ENCODE measurements around the gene RAB28. TPM values are rescaled to one million over a fixed set of nuclear protein-coding genes. Genes with fewer than 3 reads are reported as not detected.

The RAB28 gene
- total RNA-seq, 2 experiments from 2014 or later, result 15.6 to 16.7 TPM

DNA sequence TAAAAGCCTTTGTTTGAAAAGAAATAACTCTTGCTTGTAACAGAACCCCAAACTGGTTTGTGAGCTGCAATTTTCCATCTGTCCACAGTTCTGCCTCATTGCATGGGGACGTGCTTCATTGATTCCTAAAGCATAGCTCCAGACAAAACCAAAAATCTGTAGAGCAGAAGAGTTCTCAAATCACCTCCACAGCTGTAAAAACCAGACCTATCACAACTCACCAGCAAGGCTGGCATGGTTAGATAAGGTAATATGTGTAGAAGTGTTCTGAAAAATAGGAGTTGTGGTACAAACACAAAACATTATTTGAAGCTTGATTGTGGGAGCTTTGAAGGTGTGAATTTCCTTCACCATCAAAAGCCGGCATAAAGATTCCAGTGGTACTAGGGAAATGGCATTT lies 12.5 kb upstream of the RAB28 start:
- CTCF ChIA-PET, result interaction anchor here (0.8 to 1.9 kb wide), 2 partner anchors 46 to 801 kb away, joined by 4 read pairs; no protein-coding TSS in a partner anchor
- H3K36me3 Mint-ChIP-seq (ENCODE audit: low read depth), result no peaks in the 10 kb centered on the region

DNA sequence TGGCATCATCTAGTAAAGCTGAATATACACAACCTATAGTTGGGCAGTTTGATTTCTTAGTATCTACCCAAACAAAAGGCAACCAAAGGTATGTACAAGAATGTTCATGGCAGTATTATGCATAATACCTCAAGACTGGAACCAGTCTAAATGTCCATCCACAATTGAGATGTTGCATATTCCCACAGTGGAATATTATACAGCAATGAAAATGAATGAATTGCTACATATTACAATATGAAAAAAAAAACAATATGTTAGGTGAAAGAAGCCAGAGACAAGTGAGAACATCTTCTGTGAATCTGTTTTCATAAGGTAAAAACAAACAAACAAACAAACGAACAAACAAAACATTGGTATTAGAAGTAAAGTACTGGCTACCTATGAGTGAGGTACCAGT lies 11.6 kb upstream of the RAB28 start:
- no peak for DNase-seq
- intact Hi-C loops (cut with micrococcal nuclease), result no loop called here
- CTCF ChIA-PET, result interaction anchor here (0.8 to 1.9 kb wide), 2 partner anchors 47 to 800 kb away, joined by 4 read pairs; no protein-coding TSS in a partner anchor
- Mint-ChIP-seq H3K4me3 (no peak overlapping the region), H3K4me1 (ENCODE audit: low read depth) (no peaks in the 10 kb centered on the region), H3K27me3 (ENCODE audit: low read depth) (peaks cover 19% of the 10 kb centered on the region), H3K9me3 (peaks cover 2% of the 10 kb centered on the region), H3K36me3 (ENCODE audit: low read depth) (no peaks in the 10 kb centered on the region), H3K27ac (no peak overlapping the region)

More for the DNA sequence above, 12.5 kb upstream of the RAB28 start:
- intact Hi-C loops (cut with micrococcal nuclease), result no loop called here
- no peak for DNase-seq
- Mint-ChIP-seq H3K4me3 (no peak overlapping the region), H3K9me3 (peaks cover 2% of the 10 kb centered on the region), H3K27ac (no peak overlapping the region), H3K4me1 (ENCODE audit: low read depth) (no peaks in the 10 kb centered on the region), H3K27me3 (ENCODE audit: low read depth) (peaks cover 20% of the 10 kb centered on the region)

DNA sequence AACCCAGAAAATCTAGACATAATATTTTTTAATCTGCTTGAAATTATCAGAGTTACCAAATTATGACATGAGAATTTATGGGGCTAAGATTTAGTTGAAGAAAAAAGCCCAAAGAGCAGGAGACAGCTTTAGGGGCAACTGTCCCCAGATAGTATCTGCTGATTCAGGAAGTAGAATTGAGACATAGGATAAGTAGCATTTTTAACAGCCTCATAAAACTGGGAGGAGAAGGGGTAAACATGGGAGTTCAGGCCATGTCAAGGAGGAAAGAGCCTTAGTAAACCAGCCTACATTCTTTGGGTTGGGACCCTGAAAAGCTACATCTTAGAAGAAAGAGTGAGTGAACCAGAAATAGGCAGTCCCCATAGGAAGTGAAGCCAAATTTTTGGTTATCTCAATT lies 9.7 kb upstream of the RAB28 start:
- H3K27ac Mint-ChIP-seq, result no peak overlapping the region
- H3K36me3 Mint-ChIP-seq (ENCODE audit: low read depth), result no peaks in the 10 kb centered on the region
- intact Hi-C loops (cut with micrococcal nuclease), result no loop called here
- H3K27me3 Mint-ChIP-seq (ENCODE audit: low read depth), result peaks cover 17% of the 10 kb centered on the region
- peaks cover 2% of the 10 kb centered on the region for H3K9me3 Mint-ChIP-seq
- H3K4me3 Mint-ChIP-seq, result no peak overlapping the region
- DNase-seq, result no peak
- H3K4me1 Mint-ChIP-seq (ENCODE audit: low read depth), result no peaks in the 10 kb centered on the region
- CTCF ChIA-PET, result no interaction called here

GRCh38 chr4:13492747-13493146 lies 8.6 kb upstream of the RAB28 start:
- Mint-ChIP-seq H3K27me3 (ENCODE audit: low read depth) (peaks cover 15% of the 10 kb centered on the region), H3K9me3 (peaks cover 2% of the 10 kb centered on the region), H3K4me3 (no peak overlapping the region), H3K27ac (no peak overlapping the region), H3K4me1 (ENCODE audit: low read depth) (no peaks in the 10 kb centered on the region), H3K36me3 (ENCODE audit: low read depth) (no peaks in the 10 kb centered on the region)
- intact Hi-C loops (cut with micrococcal nuclease), result no loop called here
- DNase-seq, result no peak
- CTCF ChIA-PET, result interaction anchor here (0.7 kb wide), 1 partner anchor 626 kb away, joined by 3 read pairs; no protein-coding TSS in a partner anchor

GRCh38 chr4:13484749-13485221 lies 645 bp upstream of the RAB28 start:
- H3K4me1 Mint-ChIP-seq (ENCODE audit: low read depth), result peaks cover 25% of the 10 kb centered on the region
- H3K9me3 Mint-ChIP-seq, result no peaks in the 10 kb centered on the region
- CTCF ChIA-PET, result interaction anchor here (1.3 kb wide), 1 partner anchor 20 kb away, joined by 3 read pairs; no protein-coding TSS in a partner anchor

DNA sequence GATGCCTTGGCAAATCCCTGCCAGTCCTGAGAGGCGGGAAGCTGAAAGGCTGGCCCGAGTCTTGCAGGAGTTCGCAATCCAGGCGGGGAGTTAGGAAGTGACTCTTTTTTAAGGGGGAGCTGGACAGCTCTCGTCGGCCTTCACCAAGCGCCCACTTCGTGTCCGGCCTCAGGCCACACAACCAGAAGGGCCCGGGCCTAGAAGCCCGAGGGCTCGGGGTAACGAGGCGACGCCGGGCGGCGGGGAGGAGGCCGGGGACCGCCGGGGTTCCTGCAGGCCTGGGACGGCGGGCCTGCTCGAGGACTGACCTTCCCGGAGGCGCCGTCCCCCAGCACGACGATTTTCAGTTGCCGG lies 395 bp downstream of the RAB28 start:
- peak overlapping the region; percentile 63 for H3K27ac Mint-ChIP-seq
- peak overlapping the region; percentile 89 for H3K4me3 Mint-ChIP-seq
- CTCF ChIA-PET, result interaction anchor here (0.9 to 1.2 kb wide), 2 partner anchors 65 to 172 kb away, joined by 3 to 4 read pairs; no protein-coding TSS in a partner anchor
- no peaks in the 10 kb centered on the region for H3K9me3 Mint-ChIP-seq
- intact Hi-C loops (cut with micrococcal nuclease), result loop anchor here (1.0 to 2.0 kb wide), 5 partner anchors 19 to 1519 kb away; partner anchors contain the start of genes BOD1L1 and CPEB2
- peak; percentile 33 for DNase-seq
- peaks cover under 1% of the 10 kb centered on the region for H3K36me3 Mint-ChIP-seq (ENCODE audit: low read depth)
- H3K27me3 Mint-ChIP-seq (ENCODE audit: low read depth), result no peaks in the 10 kb centered on the region
- peaks cover 25% of the 10 kb centered on the region for H3K4me1 Mint-ChIP-seq (ENCODE audit: low read depth)

More at GRCh38 chr4:13484749-13485221, 645 bp upstream of the RAB28 start:
- Mint-ChIP-seq H3K36me3 (ENCODE audit: low read depth) (no peaks in the 10 kb centered on the region), H3K4me3 (peak overlapping the region; percentile 89), H3K27ac (peak overlapping the region; percentile 98), H3K27me3 (ENCODE audit: low read depth) (peaks cover 3% of the 10 kb centered on the region)
- intact Hi-C loops (cut with micrococcal nuclease), result loop anchor here (1.0 to 2.0 kb wide), 5 partner anchors 20 to 1518 kb away; partner anchors contain the start of genes BOD1L1 and CPEB2
- DNase-seq, result no peak

GRCh38 chr4:13483136-13483767 lies 888 bp downstream of the RAB28 start:
- peak; percentile 6 for DNase-seq
- peak overlapping the region; percentile 63 for H3K27ac Mint-ChIP-seq
- CTCF ChIA-PET, result interaction anchor here (0.5 to 1.2 kb wide), 2 partner anchors 172 to 754 kb away, joined by 3 to 4 read pairs; no protein-coding TSS in a partner anchor
- peak overlapping the region; percentile 89 for H3K4me3 Mint-ChIP-seq
- intact Hi-C loops (cut with micrococcal nuclease), result no loop called here
- H3K27me3 Mint-ChIP-seq (ENCODE audit: low read depth), result no peaks in the 10 kb centered on the region
- H3K36me3 Mint-ChIP-seq (ENCODE audit: low read depth), result peaks cover 2% of the 10 kb centered on the region
- no peaks in the 10 kb centered on the region for H3K9me3 Mint-ChIP-seq
- peaks cover 25% of the 10 kb centered on the region for H3K4me1 Mint-ChIP-seq (ENCODE audit: low read depth)

DNA sequence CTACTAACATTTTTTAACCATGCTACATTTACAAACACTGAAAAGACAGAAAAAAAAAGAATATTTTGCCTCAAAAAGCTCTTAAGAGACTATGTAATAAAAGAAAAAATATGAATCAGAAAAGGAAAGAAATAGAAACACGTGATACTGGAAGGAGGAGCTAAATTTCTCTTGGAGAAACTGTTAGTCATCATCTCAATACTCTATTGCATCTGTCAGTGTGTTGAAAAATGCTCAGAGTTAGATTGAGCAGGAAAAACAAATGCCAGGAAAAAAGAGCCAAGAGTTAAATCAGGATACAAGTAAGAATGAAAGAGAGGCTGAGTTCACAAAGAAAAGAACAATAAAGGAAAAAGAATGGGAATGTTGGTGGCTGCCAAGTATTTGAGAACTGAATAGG lies 2.6 kb downstream of the RAB28 start:
- Mint-ChIP-seq H3K27me3 (ENCODE audit: low read depth) (no peaks in the 10 kb centered on the region), H3K27ac (peak overlapping the region; percentile 60), H3K4me3 (no peak overlapping the region), H3K9me3 (no peaks in the 10 kb centered on the region), H3K4me1 (ENCODE audit: low read depth) (peaks cover 27% of the 10 kb centered on the region), H3K36me3 (ENCODE audit: low read depth) (peaks cover 2% of the 10 kb centered on the region)
- CTCF ChIA-PET, result interaction anchor here (0.6 to 0.9 kb wide), 2 partner anchors 20 to 331 kb away, joined by 3 to 4 read pairs; no protein-coding TSS in a partner anchor
- intact Hi-C loops (cut with micrococcal nuclease), result no loop called here
- DNase-seq, result no peak

DNA sequence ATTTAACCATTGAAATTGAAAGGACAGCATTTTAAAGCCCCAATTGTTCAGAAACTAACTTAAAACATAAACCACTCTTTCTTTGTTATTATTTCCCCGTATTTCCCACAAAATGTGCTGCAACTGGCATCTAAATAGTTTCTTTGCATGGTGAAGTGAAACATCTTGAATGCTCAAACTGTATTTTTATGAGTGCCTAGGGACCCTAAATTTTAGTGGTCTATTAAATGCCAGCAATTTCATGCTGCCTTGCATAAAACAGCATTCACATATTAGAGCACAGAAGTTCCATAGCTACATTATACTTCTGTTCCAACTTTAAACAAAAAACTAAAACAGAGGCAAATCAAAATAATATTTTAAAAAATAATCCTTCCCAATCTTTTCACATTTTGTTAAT lies 5.4 kb downstream of the RAB28 start:
- no peak for DNase-seq
- peaks cover 36% of the 10 kb centered on the region for H3K4me1 Mint-ChIP-seq (ENCODE audit: low read depth)
- intact Hi-C loops (cut with micrococcal nuclease), result no loop called here
- peaks cover 3% of the 10 kb centered on the region for H3K36me3 Mint-ChIP-seq (ENCODE audit: low read depth)
- no peak overlapping the region for H3K4me3 Mint-ChIP-seq
- no peak overlapping the region for H3K27ac Mint-ChIP-seq
- H3K9me3 Mint-ChIP-seq, result no peaks in the 10 kb centered on the region
- CTCF ChIA-PET, result no interaction called here
- H3K27me3 Mint-ChIP-seq (ENCODE audit: low read depth), result no peaks in the 10 kb centered on the region

- Mint-ChIP-seq H3K27ac (no peak overlapping the region), H3K4me1 (ENCODE audit: low read depth) (peaks cover 31% of the 10 kb centered on the region), H3K27me3 (ENCODE audit: low read depth) (no peaks in the 10 kb centered on the region), H3K4me3 (no peak overlapping the region), H3K36me3 (ENCODE audit: low read depth) (peaks cover 4% of the 10 kb centered on the region), H3K9me3 (no peaks in the 10 kb centered on the region)
- no peak for DNase-seq
- CTCF ChIA-PET, result interaction anchor here (0.5 kb wide), 1 partner anchor 11 kb away, joined by 3 read pairs; no protein-coding TSS in a partner anchor
- intact Hi-C loops (cut with micrococcal nuclease), result no loop called here
Measured at GRCh38 chr4:13478131-13478530, 6.0 kb downstream of the RAB28 start.

GRCh38 chr4:13476915-13477314 lies 7.2 kb downstream of the RAB28 start:
- peaks cover 27% of the 10 kb centered on the region for H3K4me1 Mint-ChIP-seq (ENCODE audit: low read depth)
- peaks cover 6% of the 10 kb centered on the region for H3K36me3 Mint-ChIP-seq (ENCODE audit: low read depth)
- no peak for DNase-seq
- no peaks in the 10 kb centered on the region for H3K27me3 Mint-ChIP-seq (ENCODE audit: low read depth)
- H3K4me3 Mint-ChIP-seq, result no peak overlapping the region
- CTCF ChIA-PET, result no interaction called here
- H3K9me3 Mint-ChIP-seq, result no peaks in the 10 kb centered on the region
- intact Hi-C loops (cut with micrococcal nuclease), result loop anchor here (1.0 kb wide), 1 partner anchor 9 kb away; no protein-coding TSS in a partner anchor
- H3K27ac Mint-ChIP-seq, result no peak overlapping the region

GRCh38 chr4:13476152-13476551 lies 8.0 kb downstream of the RAB28 start:
- DNase-seq, result no peak
- intact Hi-C loops (cut with micrococcal nuclease), result no loop called here
- H3K4me3 Mint-ChIP-seq, result no peak overlapping the region
- no peaks in the 10 kb centered on the region for H3K27me3 Mint-ChIP-seq (ENCODE audit: low read depth)
- H3K9me3 Mint-ChIP-seq, result no peaks in the 10 kb centered on the region
- CTCF ChIA-PET, result no interaction called here
- peaks cover 21% of the 10 kb centered on the region for H3K4me1 Mint-ChIP-seq (ENCODE audit: low read depth)
- H3K27ac Mint-ChIP-seq, result no peak overlapping the region
- peaks cover 6% of the 10 kb centered on the region for H3K36me3 Mint-ChIP-seq (ENCODE audit: low read depth)
